Natural killer cell (primary cell): ENCODE data around the gene HEPACAM. TPM values are rescaled to one million over a fixed set of nuclear protein-coding genes. Genes with fewer than 3 reads are reported as not detected.

Source experiments
- ATAC-seq, 3 donors: fragments of 150-1000 bp in 2 of 3; fragments of 200-7000 bp in 1 of 3; cut with Tn5 transposase; 1 replicate in 1 of 3; 2 replicates in 2 of 3; pipeline ENCODE4 v1.10.0; 2021; ENCODE audit warnings: mild to moderate bottlenecking in 2 of 3, moderate library complexity in 2 of 3
- DNase-seq, 2 donors: peaks; one replicate each; pipeline versions ENCODE4 v3.0.0 to v3.0.0-alpha.2; 2013 to 2021; ENCODE audit warnings: mixed read lengths in 1 of 2
- H3K27ac ChIP-seq: one replicate; pipeline ENCODE4 v1.5.1; 2013; ENCODE audit warnings: mild to moderate bottlenecking, low read length
- H3K27me3 ChIP-seq: one replicate; pipeline ENCODE4 v1.6.1; 2013; ENCODE audit warnings: low read length; ENCODE audit not compliant: control insufficient read depth, insufficient read depth
- H3K36me3 ChIP-seq: one replicate; pipeline ENCODE4 v1.6.1; 2013; ENCODE audit warnings: low read length; ENCODE audit not compliant: control insufficient read depth, insufficient read depth
- H3K4me1 ChIP-seq: one replicate; pipeline ENCODE4 v1.6.1; 2013; ENCODE audit warnings: low read length; ENCODE audit not compliant: control insufficient read depth, insufficient read depth
- H3K4me3 ChIP-seq: one replicate; pipeline ENCODE4 v1.5.1; 2013; ENCODE audit warnings: low read length
- H3K9me3 ChIP-seq: one replicate; pipeline ENCODE4 v1.6.1; 2013; ENCODE audit warnings: low read length; ENCODE audit not compliant: control insufficient read depth, insufficient read depth
- H3K27ac Mint-ChIP-seq, 2 donors: one replicate each; pipeline ENCODE4 v1.8.0; 2022; ENCODE audit warnings: mild to moderate bottlenecking in 2 of 2, mixed read lengths in 2 of 2, moderate library complexity in 1 of 2
- H3K27me3 Mint-ChIP-seq, 2 donors: one replicate each; pipeline ENCODE4 v1.8.0; 2022; ENCODE audit warnings: low read depth in 2 of 2, mixed read lengths in 2 of 2
- H3K36me3 Mint-ChIP-seq: one replicate; pipeline ENCODE4 v1.8.0; 2022; ENCODE audit warnings: mixed read lengths
- H3K4me1 Mint-ChIP-seq, 2 donors: one replicate each; pipeline ENCODE4 v1.8.0; 2022; ENCODE audit warnings: mixed read lengths in 2 of 2
- H3K4me3 Mint-ChIP-seq: one replicate; pipeline ENCODE4 v1.8.0; 2022; ENCODE audit warnings: mild to moderate bottlenecking, moderate library complexity, mixed read lengths
- H3K9me3 Mint-ChIP-seq, 2 donors: one replicate each; pipeline ENCODE4 v1.8.0; 2022; ENCODE audit warnings: mixed read lengths in 2 of 2
- CTCF ChIP-seq: fragments of 200-600 bp; IDR thresholded peaks from one replicate; pipeline ENCODE4 v1.8.0; 2022; ENCODE audit warnings: antibody characterized with exemption
- WGBS: methylation state at CpG from one replicate; pipeline ENCODE4 v1.1.7; 2013; ENCODE audit warnings: missing lambda C conversion rate; ENCODE audit not compliant: insufficient coverage; 5-methylcytosine and 5-hydroxymethylcytosine counted together
- intact Hi-C: fragments of 100-400 bp; cut with micrococcal nuclease; formaldehyde crosslinking; loops from one replicate; pipeline ENCODE4 v1.14.2; 2022
- total RNA-seq, 4 donors: library from RNA; stranded (reverse); fragments of 120-200 nt in 1 of 4; gene quantifications; one replicate each; pipeline versions ENCODE4 v1.2.3 to v1.2.4, GENCODE V29; 2013 to 2022

HEPACAM gene
- total RNA-seq, 3 donors from 2014 or later (not counting 1 experiment from before 2014, with no cell fraction given): not detected

GRCh38 chr11:124887667-124888013 lies 48.2 kb downstream of the HEPACAM start:
- H3K4me1 Mint-ChIP-seq: no peaks in the 10 kb centered on the region
- H3K36me3 ChIP-seq: no peaks in the 10 kb centered on the region
- no peak overlapping the region for H3K27ac Mint-ChIP-seq
- no peaks in the 10 kb centered on the region for H3K9me3 Mint-ChIP-seq
- intact Hi-C loops: no loop called here
- H3K4me3 ChIP-seq: no peak overlapping the region
- H3K4me1 ChIP-seq: no peaks in the 10 kb centered on the region
- WGBS: 100% methylated on average over 1 of the region's 3 CpGs
- H3K27me3 Mint-ChIP-seq: peaks cover 0 to 5% of the 10 kb centered on the region in 2 donors
- no peaks in the 10 kb centered on the region for H3K27me3 ChIP-seq
- H3K4me3 Mint-ChIP-seq: no peak overlapping the region
- no peak for DNase-seq
- H3K27ac ChIP-seq: no peak overlapping the region
- ATAC-seq: no peak
- H3K36me3 Mint-ChIP-seq: no peaks in the 10 kb centered on the region
- H3K9me3 ChIP-seq: no peaks in the 10 kb centered on the region
- no peak for TF ChIP-seq CTCF

GRCh38 chr11:124886978-124887666 lies 48.7 kb downstream of the HEPACAM start:
- no peaks in the 10 kb centered on the region for H3K36me3 ChIP-seq
- H3K4me3 ChIP-seq: no peak overlapping the region
- WGBS: 88% methylated on average over 10 of the region's 12 CpGs
- no peaks in the 10 kb centered on the region for H3K27me3 ChIP-seq
- H3K9me3 ChIP-seq: no peaks in the 10 kb centered on the region
- ATAC-seq (no peak), DNase-seq (no peak)
- no peak overlapping the region for H3K27ac ChIP-seq
- intact Hi-C loops: no loop called here
- no peaks in the 10 kb centered on the region for H3K9me3 Mint-ChIP-seq
- H3K36me3 Mint-ChIP-seq: no peaks in the 10 kb centered on the region
- no peaks in the 10 kb centered on the region for H3K4me1 ChIP-seq
- no peak overlapping the region for H3K27ac Mint-ChIP-seq
- no peaks in the 10 kb centered on the region for H3K4me1 Mint-ChIP-seq
- TF ChIP-seq CTCF: no peak
- peaks cover 0 to 5% of the 10 kb centered on the region in 2 donors for H3K27me3 Mint-ChIP-seq
- H3K4me3 Mint-ChIP-seq: no peak overlapping the region

DNA sequence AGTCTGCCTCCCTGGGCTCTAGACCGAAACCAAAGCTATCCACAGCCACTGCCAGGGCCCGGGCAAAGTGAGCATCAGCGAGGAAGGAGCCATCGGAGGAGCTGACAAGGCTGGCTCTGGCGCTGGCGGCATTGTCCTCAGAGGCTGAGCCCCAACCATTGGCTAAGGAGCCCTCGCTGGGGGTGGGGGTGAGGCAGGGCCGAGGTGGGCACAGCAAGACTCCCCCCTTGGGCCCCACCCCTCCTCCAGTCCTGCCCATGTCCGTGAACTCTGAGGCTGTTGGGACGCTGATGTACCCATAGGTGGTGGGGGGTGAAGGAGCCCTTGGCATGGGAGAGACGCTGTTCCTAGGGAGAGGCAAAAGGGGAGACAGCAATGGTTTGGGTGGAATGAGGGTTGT lies 49.4 kb downstream of the HEPACAM start:
- Mint-ChIP-seq H3K27me3 (peaks cover 0 to 5% of the 10 kb centered on the region in 2 donors), H3K9me3 (no peaks in the 10 kb centered on the region), H3K4me1 (no peaks in the 10 kb centered on the region), H3K27ac (no peak overlapping the region), H3K4me3 (no peak overlapping the region), H3K36me3 (no peaks in the 10 kb centered on the region)
- Histone ChIP-seq H3K4me3 (no peak overlapping the region), H3K4me1 (no peaks in the 10 kb centered on the region), H3K27ac (no peak overlapping the region), H3K27me3 (no peaks in the 10 kb centered on the region), H3K9me3 (no peaks in the 10 kb centered on the region), H3K36me3 (no peaks in the 10 kb centered on the region)
- intact Hi-C loops: no loop called here
- no peak for TF ChIP-seq CTCF
- ATAC-seq: no peak
- 81% methylated on average over 11 of the region's 11 CpGs for WGBS
- DNase-seq: no peak
